NCI-H446 treated with DMSO at 0.1 percent for 48 hours (cell line): ENCODE data around the gene METTL24.
"Not testable (repeated sequence)": the region's sequence is repeated elsewhere in the genome, so short reads cannot be mapped to it uniquely, and the experiment has no call there.

ENCODE experiments used
- DNase-seq: peaks from one replicate; lab custom pipeline; 2025; lab: John Stamatoyannopoulos, UW

Gene METTL24

GRCh38 chr6:110360676-110361075 is 2.5 kb upstream of the METTL24 start:
- DNase-seq: no peak

DNA sequence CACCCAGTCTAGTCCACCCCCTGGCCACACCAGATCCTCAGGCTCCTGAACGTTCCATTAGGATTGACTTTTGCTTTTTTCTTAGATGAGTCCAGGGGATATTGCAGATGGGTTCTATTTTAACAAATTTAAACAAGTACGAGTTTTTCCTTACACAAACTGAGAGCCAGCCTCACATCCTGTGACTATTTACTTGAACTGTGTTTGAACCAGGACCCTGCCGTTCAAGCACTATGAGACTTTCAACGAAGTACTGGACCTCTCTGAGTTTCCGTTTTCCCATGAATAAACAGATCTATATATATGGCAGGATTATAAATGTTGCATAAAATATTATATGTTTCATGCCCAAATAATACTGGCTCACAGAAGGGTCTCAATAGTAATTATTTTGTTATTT is 1.4 kb upstream of the METTL24 start:
- DNase-seq: no peak

- no peak for DNase-seq
Measured at GRCh38 chr6:110358553-110359160, 508 bp upstream of the METTL24 start.

DNA sequence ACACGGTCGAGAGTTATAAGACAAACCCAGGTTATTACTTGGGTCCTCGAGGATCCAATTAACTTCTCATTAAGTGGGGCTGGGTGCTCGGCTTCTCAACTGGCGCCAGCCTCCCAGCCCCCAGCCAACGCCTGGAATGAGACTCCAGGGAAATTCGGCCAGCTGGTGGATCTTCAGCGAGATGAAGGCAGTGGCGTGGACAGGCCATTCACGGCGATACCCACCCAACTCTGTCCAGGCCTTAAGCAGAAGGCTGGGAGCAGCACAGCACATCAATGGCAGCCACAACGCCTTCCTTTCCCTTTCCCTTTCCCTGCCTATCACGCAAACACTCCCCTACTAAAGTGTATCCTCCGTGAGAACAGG is 868 bp downstream of the METTL24 start:
- DNase-seq: no peak

GRCh38 chr6:110356778-110357177 is 1.4 kb downstream of the METTL24 start:
- DNase-seq: no peak

GRCh38 chr6:110355727-110356126 is 2.4 kb downstream of the METTL24 start:
- DNase-seq: no peak

- no peak for DNase-seq
Measured at GRCh38 chr6:110355022-110355421, 3.1 kb downstream of the METTL24 start.

GRCh38 chr6:110354153-110354552 is 4.0 kb downstream of the METTL24 start:
- DNase-seq: no peak

DNA sequence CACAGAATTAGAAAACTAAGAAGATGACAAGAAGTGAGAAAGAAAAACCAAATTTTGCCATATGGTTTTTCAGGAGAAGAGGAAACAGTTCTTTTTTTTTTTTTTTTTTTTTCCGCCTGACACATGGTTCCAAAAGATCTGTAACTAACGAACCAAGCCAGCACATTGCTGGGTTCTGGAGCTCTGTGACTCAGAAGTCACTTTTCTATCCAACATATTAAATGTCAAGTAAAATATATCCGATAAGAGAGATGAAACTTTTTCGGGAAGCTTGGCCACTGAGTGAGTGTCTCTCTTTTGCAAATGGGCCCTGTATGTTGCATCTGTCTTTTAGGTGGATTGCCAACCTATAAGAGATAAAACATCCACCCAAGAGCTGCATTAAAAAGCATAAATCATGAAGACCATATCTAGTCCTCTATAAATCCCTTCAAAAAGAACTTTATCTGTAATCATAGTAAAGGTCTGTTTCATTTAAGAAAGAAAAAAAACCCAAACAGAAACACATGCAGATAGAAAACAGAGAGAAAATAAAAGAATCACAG is 4.6 kb downstream of the METTL24 start:
- DNase-seq: no peak

GRCh38 chr6:110352563-110353262 is 5.4 kb downstream of the METTL24 start:
- no peak for DNase-seq

DNA sequence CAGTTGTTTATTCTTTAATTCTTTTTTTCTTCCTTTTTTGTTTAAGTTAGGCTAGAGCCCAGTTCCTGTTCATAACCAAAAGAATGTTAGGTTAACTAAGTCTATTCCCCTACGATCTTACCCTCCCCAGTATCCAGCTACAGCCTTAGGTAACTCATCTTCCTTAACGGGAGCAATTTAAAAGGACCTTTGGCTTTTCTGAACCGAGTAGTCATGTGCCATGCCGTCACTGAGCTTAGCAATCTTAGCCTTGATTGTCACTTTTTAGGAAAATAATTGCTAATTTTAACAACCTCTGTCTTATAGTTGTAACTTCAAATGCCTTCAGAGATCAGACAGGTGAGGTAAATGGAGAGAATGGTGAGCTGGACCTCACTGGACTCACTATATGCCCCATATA is 6.2 kb downstream of the METTL24 start:
- no peak for DNase-seq

- DNase-seq: no peak
Measured at GRCh38 chr6:110351546-110351945, 6.6 kb downstream of the METTL24 start.

- not testable (repeated sequence) for DNase-seq
Measured at GRCh38 chr6:110350593-110350992, 7.6 kb downstream of the METTL24 start.

DNA sequence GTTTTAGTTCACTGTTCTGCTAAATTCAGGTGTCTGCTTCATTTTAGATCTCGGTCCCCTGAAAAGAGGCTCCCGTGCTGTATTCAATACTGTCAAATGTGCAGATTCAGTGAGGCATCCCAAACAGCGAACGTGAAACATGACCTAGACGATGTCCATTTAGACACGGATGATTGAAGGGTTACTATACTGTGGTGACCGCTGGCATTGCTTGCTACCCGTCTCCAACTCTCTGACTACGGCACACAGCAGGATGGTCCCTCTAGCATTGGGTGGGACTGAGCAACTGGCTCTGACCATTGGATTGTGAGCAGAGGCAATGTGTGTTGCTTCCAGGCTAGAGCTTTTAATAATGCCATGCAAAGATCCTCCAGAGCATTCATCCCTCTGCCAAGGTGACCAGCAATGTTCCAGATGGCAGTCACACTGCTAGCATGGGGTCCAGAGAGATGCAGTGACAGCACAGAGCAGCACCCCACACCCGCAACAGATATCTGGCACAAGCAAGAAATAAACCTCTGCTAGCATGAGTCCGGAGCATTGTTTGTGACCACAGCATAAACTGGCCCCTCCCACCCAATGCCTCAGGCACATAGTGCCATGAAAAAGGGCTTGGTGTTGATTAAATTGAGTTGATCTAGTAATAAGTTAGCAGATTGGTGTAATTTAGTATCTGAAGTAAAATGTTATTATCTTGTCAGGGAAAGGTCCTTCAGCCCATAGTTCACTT is 9.0 kb downstream of the METTL24 start:
- DNase-seq: no peak

DNA sequence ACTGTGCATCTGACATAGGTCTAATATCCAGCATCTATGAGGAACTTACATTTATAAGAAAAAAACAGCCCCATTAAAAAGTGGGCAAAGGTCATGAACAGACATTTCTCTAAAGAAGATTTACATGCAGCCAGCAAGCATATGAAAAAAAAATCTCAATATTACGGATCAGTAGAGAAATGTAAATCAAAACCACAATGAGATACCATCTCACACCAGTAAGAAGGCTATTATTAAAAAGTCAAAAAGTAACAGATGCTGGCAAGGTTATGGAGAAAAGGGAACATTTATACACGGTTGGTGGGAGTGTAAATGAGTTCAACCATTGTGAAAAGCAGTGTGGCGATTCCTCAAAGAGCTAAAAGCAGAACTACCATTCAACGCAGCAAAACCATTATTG is 13.1 kb downstream of the METTL24 start:
- DNase-seq: no peak

GRCh38 chr6:110342759-110343158 is 15.4 kb downstream of the METTL24 start:
- no peak for DNase-seq

GRCh38 chr6:110341663-110342596 is 16.2 kb downstream of the METTL24 start:
- DNase-seq: no peak

GRCh38 chr6:110341067-110341466 is 17.1 kb downstream of the METTL24 start:
- DNase-seq: no peak

DNA sequence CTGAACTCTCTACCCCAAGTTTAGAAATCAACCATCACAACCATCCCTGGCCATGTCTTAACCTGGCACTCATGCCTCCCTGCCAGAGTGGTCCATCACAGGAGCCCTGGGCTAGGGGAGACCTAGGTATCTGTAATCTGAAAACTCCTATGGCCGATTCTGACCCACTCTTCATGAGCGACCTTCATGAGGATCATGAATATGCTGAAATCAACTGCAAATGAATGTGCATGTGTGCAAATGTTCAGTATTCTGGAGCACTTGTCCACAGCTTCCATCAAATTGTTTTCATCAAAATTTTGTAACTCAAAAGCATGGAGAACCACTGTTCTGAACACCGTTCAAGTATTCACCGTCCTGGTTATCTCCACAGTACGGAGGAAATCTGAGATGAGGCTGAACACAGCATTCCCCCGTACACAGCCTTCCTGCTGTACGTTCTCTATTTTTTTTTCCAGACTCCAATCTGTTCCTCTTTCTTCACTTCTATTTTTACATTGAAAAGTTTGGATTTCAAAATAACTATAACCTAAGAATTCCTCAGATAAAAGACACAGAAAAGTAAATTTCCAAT is 17.7 kb downstream of the METTL24 start:
- DNase-seq: no peak

- no peak for DNase-seq
Measured at GRCh38 chr6:110338820-110339470, 19.2 kb downstream of the METTL24 start.

- no peak for DNase-seq
Measured at GRCh38 chr6:110337486-110337885, 20.7 kb downstream of the METTL24 start.
